Measurements from ENCODE around the gene ZNHIT1.

- no peak for TF ChIP-seq POLR2AphosphoS5 (IDR thresholded peaks at IDR 0.05)
- TF ChIP-seq CTCF (IDR thresholded peaks at IDR 0.05), result no peak
- no peak for TF ChIP-seq POLR2A (IDR thresholded peaks at IDR 0.05; ENCODE audit: low read depth)
- TF ChIP-seq EP300 (IDR thresholded peaks at IDR 0.05), result no peak
These were observed 25.8 kb downstream of the ZNHIT1 start for GRCh38 chr7:101243646-101244374.
